ENCODE results near the gene FAM3B.

Gene FAM3B

GRCh38 chr21:41362605-41363369 lies 46.2 kb downstream of the FAM3B start:
- Histone ChIP-seq H3K56ac (ENCODE audit: low read length) (no peak overlapping the region), H3K4me3 (ENCODE audit: low read length) (no peak overlapping the region), H2BK120ac (ENCODE audit: low read depth, low read length) (no peak overlapping the region), H3K4me1 (ENCODE audit: control insufficient read depth, low read depth, low read length) (no peaks in the 10 kb centered on the region), H3K23ac (ENCODE audit: low read length) (no peak overlapping the region), H2BK5ac (ENCODE audit: low read length) (no peak overlapping the region), H3K4ac (ENCODE audit: low read depth, low read length) (no peak overlapping the region), H3K4me2 (ENCODE audit: low read length) (no peak overlapping the region), H3K79me1 (ENCODE audit: low read length) (no peaks in the 10 kb centered on the region), H3K27me3 (ENCODE audit: insufficient read depth, low read length, poor library complexity) (no peaks in the 10 kb centered on the region), H3K18ac (ENCODE audit: low read length) (no peak overlapping the region), H4K5ac (ENCODE audit: low read length) (no peak overlapping the region), H3K79me2 (ENCODE audit: control insufficient read depth, insufficient read depth, low read length) (no peaks in the 10 kb centered on the region), H3K36me3 (ENCODE audit: control insufficient read depth, insufficient read depth, low read length) (no peaks in the 10 kb centered on the region), H3K9ac (ENCODE audit: low read length) (no peak overlapping the region), H4K8ac (ENCODE audit: low read depth, low read length) (no peak overlapping the region), H2AK5ac (ENCODE audit: low read length) (no peak overlapping the region), H2BK15ac (replicated peaks; ENCODE audit: low read depth) (no peak overlapping the region), H3K27ac (ENCODE audit: low read depth, low read length) (no peak overlapping the region)
- DNase-seq = no peak
- no CpG with 5 or more reads among the region's 16 CpGs for WGBS (ENCODE audit: extremely low coverage, insufficient coverage, low lambda C conversion rate)

DNA sequence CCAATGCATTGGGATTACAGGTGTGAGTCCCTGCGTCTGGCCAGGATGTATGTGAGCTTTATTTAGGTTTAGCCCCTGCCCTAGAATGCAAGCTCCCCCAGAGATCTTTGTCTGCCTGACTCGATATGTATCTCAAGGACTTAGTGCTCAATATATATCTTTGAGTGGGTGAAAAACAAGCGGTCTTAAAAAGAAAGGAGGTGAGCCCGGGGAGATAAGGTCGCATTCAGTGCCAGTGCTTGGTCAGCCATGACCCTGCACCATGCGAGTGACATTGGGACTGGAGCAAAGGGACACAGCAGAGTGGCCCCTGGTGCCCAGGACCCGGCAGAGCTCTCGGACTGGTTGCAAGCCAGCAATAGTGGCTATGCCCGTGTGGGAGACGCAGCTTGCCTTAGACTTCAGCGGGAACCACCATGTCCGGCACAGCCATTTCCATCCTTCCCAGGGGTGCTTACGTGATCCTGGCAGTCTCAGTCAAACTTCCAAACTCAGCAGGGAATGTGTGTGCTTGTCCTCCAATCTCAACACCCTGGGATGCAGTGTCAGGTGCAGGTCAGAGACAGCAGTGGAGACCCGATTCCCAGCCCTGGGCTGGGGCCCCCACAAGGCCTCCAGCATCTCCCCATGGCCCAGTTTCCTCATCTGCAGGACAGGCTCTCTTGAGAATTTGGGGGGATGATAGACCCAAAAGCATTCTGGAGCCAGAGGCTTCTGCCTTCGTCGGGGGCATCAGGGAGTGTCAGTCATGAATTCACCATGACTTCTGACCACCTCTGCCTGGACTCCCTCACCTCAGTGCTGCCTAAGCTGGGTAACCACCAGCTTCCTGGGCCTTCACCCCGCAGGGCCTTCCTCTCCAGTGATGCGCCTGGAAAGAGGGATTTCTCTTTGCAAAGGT lies 47.0 kb downstream of the FAM3B start:
- no peak overlapping the region for H3K4me3 ChIP-seq (ENCODE audit: low read length)
- no peak overlapping the region for H2AK5ac ChIP-seq (ENCODE audit: low read length)
- H3K27ac ChIP-seq (ENCODE audit: low read depth, low read length) = no peak overlapping the region
- H3K79me2 ChIP-seq (ENCODE audit: control insufficient read depth, insufficient read depth, low read length) = no peaks in the 10 kb centered on the region
- H3K18ac ChIP-seq (ENCODE audit: low read length) = no peak overlapping the region
- no peaks in the 10 kb centered on the region for H3K36me3 ChIP-seq (ENCODE audit: control insufficient read depth, insufficient read depth, low read length)
- H3K79me1 ChIP-seq (ENCODE audit: low read length) = no peaks in the 10 kb centered on the region
- no peaks in the 10 kb centered on the region for H3K4me1 ChIP-seq (ENCODE audit: control insufficient read depth, low read depth, low read length)
- no peak overlapping the region for H2BK120ac ChIP-seq (ENCODE audit: low read depth, low read length)
- H4K5ac ChIP-seq (ENCODE audit: low read length) = no peak overlapping the region
- no peak overlapping the region for H3K4me2 ChIP-seq (ENCODE audit: low read length)
- H3K27me3 ChIP-seq (ENCODE audit: insufficient read depth, low read length, poor library complexity) = no peaks in the 10 kb centered on the region
- no CpG with 5 or more reads among the region's 18 CpGs for WGBS (ENCODE audit: extremely low coverage, insufficient coverage, low lambda C conversion rate)
- H3K23ac ChIP-seq (ENCODE audit: low read length) = no peak overlapping the region
- no peak overlapping the region for H2BK15ac ChIP-seq (replicated peaks; ENCODE audit: low read depth)
- no peak for DNase-seq
- H3K4ac ChIP-seq (ENCODE audit: low read depth, low read length) = no peak overlapping the region
- no peak overlapping the region for H3K56ac ChIP-seq (ENCODE audit: low read length)
- H3K9ac ChIP-seq (ENCODE audit: low read length) = no peak overlapping the region
- no peak overlapping the region for H2BK5ac ChIP-seq (ENCODE audit: low read length)
- no peak overlapping the region for H4K8ac ChIP-seq (ENCODE audit: low read depth, low read length)

DNA sequence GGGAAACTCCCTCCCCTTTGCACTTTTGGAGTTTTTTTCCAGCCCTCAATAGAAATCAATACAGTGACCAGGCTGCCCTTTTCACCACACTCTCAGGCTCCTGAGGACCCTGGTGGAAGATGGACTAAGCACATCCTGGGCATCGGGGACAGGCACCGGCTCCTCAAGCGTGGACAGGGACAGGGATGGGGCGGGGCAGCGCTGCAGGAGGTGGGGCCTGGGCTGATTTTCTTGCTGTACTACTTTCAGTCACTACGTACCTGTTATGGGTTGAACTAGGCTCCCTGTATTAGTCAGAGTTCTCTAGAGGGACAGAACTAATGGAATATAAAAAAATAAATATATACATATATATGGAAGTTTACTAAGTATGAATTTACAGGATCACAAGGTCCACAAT lies 47.7 kb downstream of the FAM3B start:
- Histone ChIP-seq H3K23ac (ENCODE audit: low read length) (no peak overlapping the region), H4K8ac (ENCODE audit: low read depth, low read length) (no peak overlapping the region), H3K36me3 (ENCODE audit: control insufficient read depth, insufficient read depth, low read length) (no peaks in the 10 kb centered on the region), H2AK5ac (ENCODE audit: low read length) (no peak overlapping the region), H3K4me3 (ENCODE audit: low read length) (no peak overlapping the region), H3K27me3 (ENCODE audit: insufficient read depth, low read length, poor library complexity) (no peaks in the 10 kb centered on the region), H2BK120ac (ENCODE audit: low read depth, low read length) (no peak overlapping the region), H2BK15ac (replicated peaks; ENCODE audit: low read depth) (no peak overlapping the region), H3K79me2 (ENCODE audit: control insufficient read depth, insufficient read depth, low read length) (no peaks in the 10 kb centered on the region), H3K4me2 (ENCODE audit: low read length) (no peak overlapping the region), H3K27ac (ENCODE audit: low read depth, low read length) (no peak overlapping the region), H4K5ac (ENCODE audit: low read length) (no peak overlapping the region), H3K4ac (ENCODE audit: low read depth, low read length) (no peak overlapping the region), H3K79me1 (ENCODE audit: low read length) (no peaks in the 10 kb centered on the region), H3K56ac (ENCODE audit: low read length) (no peak overlapping the region), H3K4me1 (ENCODE audit: control insufficient read depth, low read depth, low read length) (no peaks in the 10 kb centered on the region), H2BK5ac (ENCODE audit: low read length) (no peak overlapping the region), H3K9ac (ENCODE audit: low read length) (no peak overlapping the region), H3K18ac (ENCODE audit: low read length) (no peak overlapping the region)
- WGBS (ENCODE audit: extremely low coverage, insufficient coverage, low lambda C conversion rate) = no CpG with 5 or more reads among the region's 6 CpGs
- DNase-seq = no peak

DNA sequence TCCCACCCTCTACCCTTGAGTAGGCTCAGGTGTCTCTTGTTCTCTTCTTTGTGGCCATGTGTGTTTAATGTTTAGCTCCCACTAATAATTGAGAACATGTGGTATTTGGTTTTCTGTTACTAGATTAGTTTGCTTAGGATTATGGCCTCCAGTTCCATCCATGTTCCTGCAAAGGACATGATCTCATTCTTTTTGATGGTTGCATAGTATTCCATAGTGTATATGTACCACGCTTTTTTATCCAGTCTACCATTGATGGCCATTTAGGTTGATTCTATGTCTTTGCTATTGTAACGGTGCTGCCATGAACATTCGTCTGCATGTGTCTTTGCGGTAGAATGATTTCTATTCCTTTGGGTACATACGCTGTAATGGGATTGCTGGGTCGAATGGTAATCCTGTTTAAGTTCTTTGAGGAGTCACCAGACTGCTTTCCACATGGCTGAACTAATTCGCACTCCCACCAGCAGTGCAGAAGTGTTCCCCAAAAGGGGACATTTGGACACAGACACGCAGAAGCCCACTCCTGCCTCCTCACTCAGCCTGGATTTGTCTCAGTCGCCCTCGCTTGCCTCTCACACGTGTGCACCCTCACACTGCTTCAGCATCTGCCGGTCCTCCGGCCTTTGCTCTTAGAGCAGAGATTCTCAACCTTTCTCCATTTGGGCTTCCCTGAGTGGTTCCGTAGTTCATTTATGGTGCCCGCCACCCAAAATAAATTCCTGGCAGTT lies 48.9 kb downstream of the FAM3B start:
- no peak overlapping the region for H3K4ac ChIP-seq (ENCODE audit: low read depth, low read length)
- DNase-seq = no peak
- no peak overlapping the region for H2BK5ac ChIP-seq (ENCODE audit: low read length)
- H3K4me1 ChIP-seq (ENCODE audit: control insufficient read depth, low read depth, low read length) = no peaks in the 10 kb centered on the region
- H3K27me3 ChIP-seq (ENCODE audit: insufficient read depth, low read length, poor library complexity) = no peaks in the 10 kb centered on the region
- no peak overlapping the region for H2BK15ac ChIP-seq (replicated peaks; ENCODE audit: low read depth)
- H3K23ac ChIP-seq (ENCODE audit: low read length) = no peak overlapping the region
- H4K5ac ChIP-seq (ENCODE audit: low read length) = no peak overlapping the region
- no peak overlapping the region for H3K4me3 ChIP-seq (ENCODE audit: low read length)
- H3K36me3 ChIP-seq (ENCODE audit: control insufficient read depth, insufficient read depth, low read length) = no peaks in the 10 kb centered on the region
- H3K18ac ChIP-seq (ENCODE audit: low read length) = no peak overlapping the region
- no peak overlapping the region for H3K56ac ChIP-seq (ENCODE audit: low read length)
- H3K9ac ChIP-seq (ENCODE audit: low read length) = no peak overlapping the region
- H3K79me2 ChIP-seq (ENCODE audit: control insufficient read depth, insufficient read depth, low read length) = no peaks in the 10 kb centered on the region
- no CpG with 5 or more reads among the region's 15 CpGs for WGBS (ENCODE audit: extremely low coverage, insufficient coverage, low lambda C conversion rate)
- H3K27ac ChIP-seq (ENCODE audit: low read depth, low read length) = no peak overlapping the region
- no peak overlapping the region for H3K4me2 ChIP-seq (ENCODE audit: low read length)
- H2AK5ac ChIP-seq (ENCODE audit: low read length) = no peak overlapping the region
- H3K79me1 ChIP-seq (ENCODE audit: low read length) = no peaks in the 10 kb centered on the region
- H4K8ac ChIP-seq (ENCODE audit: low read depth, low read length) = no peak overlapping the region
- no peak overlapping the region for H2BK120ac ChIP-seq (ENCODE audit: low read depth, low read length)

DNA sequence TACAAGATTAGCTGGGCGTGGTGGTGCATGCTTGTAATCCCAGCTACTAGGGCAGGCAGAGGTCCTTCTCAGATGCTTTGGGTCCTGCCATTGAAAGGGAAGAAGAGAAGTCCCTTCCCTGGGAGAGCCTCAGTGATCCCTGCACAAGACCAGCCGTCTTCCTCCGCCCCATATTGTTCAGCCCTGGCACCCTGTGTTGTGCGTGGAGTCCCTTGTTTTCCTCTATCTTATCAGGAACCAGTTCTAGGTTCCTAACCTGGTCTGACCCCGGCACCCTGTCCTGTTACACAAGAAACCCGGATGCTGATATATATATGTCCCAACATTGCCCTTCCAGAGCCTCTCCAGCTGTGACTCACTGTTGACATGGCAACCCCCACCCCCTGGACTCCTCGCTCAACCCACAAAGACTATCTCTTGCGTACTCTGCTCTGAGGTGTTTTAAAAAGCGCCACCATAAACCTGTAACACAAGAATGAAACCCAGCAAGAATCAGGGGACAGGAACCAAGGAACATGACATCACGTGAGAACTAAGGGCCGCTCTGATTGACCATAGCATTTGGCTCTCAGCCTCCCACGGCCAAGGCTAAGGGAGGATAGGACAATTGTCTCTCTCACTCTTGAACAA lies 50.0 kb downstream of the FAM3B start:
- no peak overlapping the region for H3K9ac ChIP-seq (ENCODE audit: low read length)
- no peak overlapping the region for H4K5ac ChIP-seq (ENCODE audit: low read length)
- H3K27ac ChIP-seq (ENCODE audit: low read depth, low read length) = no peak overlapping the region
- no peak overlapping the region for H3K4me2 ChIP-seq (ENCODE audit: low read length)
- no peaks in the 10 kb centered on the region for H3K4me1 ChIP-seq (ENCODE audit: control insufficient read depth, low read depth, low read length)
- H3K18ac ChIP-seq (ENCODE audit: low read length) = no peak overlapping the region
- no peak overlapping the region for H2BK15ac ChIP-seq (replicated peaks; ENCODE audit: low read depth)
- no peak overlapping the region for H4K8ac ChIP-seq (ENCODE audit: low read depth, low read length)
- no peak overlapping the region for H3K4ac ChIP-seq (ENCODE audit: low read depth, low read length)
- H3K23ac ChIP-seq (ENCODE audit: low read length) = no peak overlapping the region
- H3K79me1 ChIP-seq (ENCODE audit: low read length) = no peaks in the 10 kb centered on the region
- H2BK5ac ChIP-seq (ENCODE audit: low read length) = no peak overlapping the region
- DNase-seq = no peak
- no peak overlapping the region for H3K56ac ChIP-seq (ENCODE audit: low read length)
- no peaks in the 10 kb centered on the region for H3K36me3 ChIP-seq (ENCODE audit: control insufficient read depth, insufficient read depth, low read length)
- H3K79me2 ChIP-seq (ENCODE audit: control insufficient read depth, insufficient read depth, low read length) = no peaks in the 10 kb centered on the region
- no peak overlapping the region for H2AK5ac ChIP-seq (ENCODE audit: low read length)
- H2BK120ac ChIP-seq (ENCODE audit: low read depth, low read length) = no peak overlapping the region
- H3K4me3 ChIP-seq (ENCODE audit: low read length) = no peak overlapping the region
- WGBS (ENCODE audit: extremely low coverage, insufficient coverage, low lambda C conversion rate) = no CpG with 5 or more reads among the region's 12 CpGs
- H3K27me3 ChIP-seq (ENCODE audit: insufficient read depth, low read length, poor library complexity) = no peaks in the 10 kb centered on the region
